ENCODE data around the gene SKAP2.

The SKAP2 gene

GRCh38 chr7:26642416-26642815 is 222.0 kb downstream of the SKAP2 start:
- no peak for DNase-seq (ENCODE audit: low read depth in 2 of 2, low spot score in 1 of 2)

- DNase-seq (ENCODE audit: low read depth in 2 of 2, low spot score in 1 of 2), result no peak
Observed at GRCh38 chr7:26639695-26640094, 224.7 kb downstream of the SKAP2 start.

GRCh38 chr7:26639111-26639510 is 225.3 kb downstream of the SKAP2 start:
- DNase-seq (ENCODE audit: low read depth in 2 of 2, low spot score in 1 of 2), result no peak

GRCh38 chr7:26638140-26638539 is 226.2 kb downstream of the SKAP2 start:
- DNase-seq (ENCODE audit: low read depth in 2 of 2, low spot score in 1 of 2), result no peak

- no peak for DNase-seq (ENCODE audit: low read depth in 2 of 2, low spot score in 1 of 2)
Observed at GRCh38 chr7:26637610-26638009, 226.8 kb downstream of the SKAP2 start.

GRCh38 chr7:26636808-26637207 is 227.6 kb downstream of the SKAP2 start:
- no peak for DNase-seq (ENCODE audit: low read depth in 2 of 2, low spot score in 1 of 2)

- no peak for DNase-seq (ENCODE audit: low read depth in 2 of 2, low spot score in 1 of 2)
Observed at GRCh38 chr7:26633557-26633956, 230.8 kb downstream of the SKAP2 start.

- DNase-seq (ENCODE audit: low read depth in 2 of 2, low spot score in 1 of 2), result no peak
Observed at GRCh38 chr7:26631601-26632000, 232.8 kb downstream of the SKAP2 start.

GRCh38 chr7:26630941-26631580 is 233.3 kb downstream of the SKAP2 start:
- DNase-seq (ENCODE audit: low read depth in 2 of 2, low spot score in 1 of 2), result no peak

GRCh38 chr7:26630361-26630760 is 234.0 kb downstream of the SKAP2 start:
- no peak for DNase-seq (ENCODE audit: low read depth in 2 of 2, low spot score in 1 of 2)

GRCh38 chr7:26629696-26630095 is 234.7 kb downstream of the SKAP2 start:
- DNase-seq (ENCODE audit: low read depth in 2 of 2, low spot score in 1 of 2), result no peak

- DNase-seq (ENCODE audit: low read depth in 2 of 2, low spot score in 1 of 2), result no peak
Observed at GRCh38 chr7:26627891-26628341, 236.5 kb downstream of the SKAP2 start.

GRCh38 chr7:26627221-26627620 is 237.2 kb downstream of the SKAP2 start:
- no peak for DNase-seq (ENCODE audit: low read depth in 2 of 2, low spot score in 1 of 2)

GRCh38 chr7:26626687-26627086 is 237.7 kb downstream of the SKAP2 start:
- DNase-seq (ENCODE audit: low read depth in 2 of 2, low spot score in 1 of 2), result no peak

GRCh38 chr7:26626156-26626555 is 238.2 kb downstream of the SKAP2 start:
- DNase-seq (ENCODE audit: low read depth in 2 of 2, low spot score in 1 of 2), result no peak

GRCh38 chr7:26625286-26625685 is 239.1 kb downstream of the SKAP2 start:
- no peak for DNase-seq (ENCODE audit: low read depth in 2 of 2, low spot score in 1 of 2)

- no peak for DNase-seq (ENCODE audit: low read depth in 2 of 2, low spot score in 1 of 2)
Observed at GRCh38 chr7:26624839-26625238, 239.6 kb downstream of the SKAP2 start.

GRCh38 chr7:26624431-26624830 is 240.0 kb downstream of the SKAP2 start:
- no peak for DNase-seq (ENCODE audit: low read depth in 2 of 2, low spot score in 1 of 2)

- no peak for DNase-seq (ENCODE audit: low read depth in 2 of 2, low spot score in 1 of 2)
Observed at GRCh38 chr7:26620352-26620751, 244.0 kb downstream of the SKAP2 start.

GRCh38 chr7:26619348-26619984 is 244.9 kb downstream of the SKAP2 start:
- DNase-seq (ENCODE audit: low read depth in 2 of 2, low spot score in 1 of 2), result no peak

- DNase-seq (ENCODE audit: low read depth in 2 of 2, low spot score in 1 of 2), result no peak
Observed at GRCh38 chr7:26618898-26619297, 245.5 kb downstream of the SKAP2 start.

GRCh38 chr7:26618449-26618848 is 245.9 kb downstream of the SKAP2 start:
- DNase-seq (ENCODE audit: low read depth in 2 of 2, low spot score in 1 of 2), result no peak

Measured in stimulated activated CD8-positive, alpha-beta memory T cell treated with anti-CD3 and anti-CD28 coated beads, Interleukin-4, amount 100 ng/mL, for 1 hour (primary cell).